K562 (cell line): ENCODE measurements around the gene DNAJB6.

Experiments used
- CAMTA2 ChIP-seq: fragments of 250-450 bp; sonication (Bioruptor Pico); conservative IDR thresholded peaks from 2 replicates; pipeline ENCODE4 v1.5.1; 2022
- KLF6 ChIP-seq: fragments of 250-450 bp; sonication (Bioruptor Pico); IDR thresholded peaks from 2 replicates; pipeline ENCODE4 v1.4.0; 2020; ENCODE audit warnings: mild to moderate bottlenecking, moderate library complexity, borderline replicate concordance
- MEIS2 ChIP-seq: fragments of 450-650 bp; IDR thresholded peaks from 2 replicates; pipeline ENCODE4 v1.6.1; 2014; ENCODE audit warnings: mild to moderate bottlenecking; ENCODE audit not compliant: partially characterized antibody
- SIN3A ChIP-seq, 2 experiments: fragments of 150-350 bp in 1 of 2; IDR thresholded peaks; 2 replicates each; pipeline ENCODE4 v1.6.1; 2011 to 2016; ENCODE audit warnings: borderline replicate concordance in 2 of 2, low read depth in 2 of 2, low read length in 2 of 2, mild to moderate bottlenecking in 2 of 2, moderate library complexity in 2 of 2; ENCODE audit not compliant: control insufficient read depth in 1 of 2
- SMAD4 ChIP-seq: fragments of 250-450 bp; sonication (Bioruptor Pico); conservative IDR thresholded peaks from 2 replicates; pipeline ENCODE4 v1.8.0; 2021; ENCODE audit warnings: inconsistent platforms, mild to moderate bottlenecking, moderate library complexity
- ZNF197 ChIP-seq: fragments of 200-800 bp; sonication (Bioruptor generic); IDR thresholded peaks from 2 replicates; pipeline ENCODE4 v1.6.1; 2016; ENCODE audit warnings: low read depth, missing genetic modification characterization, missing compliant biosample characterization
- ZZZ3 ChIP-seq: fragments of 450-650 bp; IDR thresholded peaks from 2 replicates; pipeline ENCODE4 v1.6.1; 2016; ENCODE audit warnings: antibody characterized with exemption, mild to moderate bottlenecking, moderate library complexity
- TF ChIP-seq, protein P1 (sequence below), 3 experiments: IDR thresholded peaks in 2 of 3; conservative IDR thresholded peaks in 1 of 3; 2 replicates each; pipeline ENCODE4 v1.5.1; 2011 to 2012; ENCODE audit warnings: low read length in 3 of 3, mild to moderate bottlenecking in 3 of 3, control low read depth in 2 of 3, improper control_type of control experiment in 1 of 3, inconsistent platforms in 1 of 3, low read depth in 1 of 3, mixed read lengths in 1 of 3, moderate library complexity in 1 of 3; ENCODE audit not compliant: insufficient read depth in 2 of 3

DNA sequence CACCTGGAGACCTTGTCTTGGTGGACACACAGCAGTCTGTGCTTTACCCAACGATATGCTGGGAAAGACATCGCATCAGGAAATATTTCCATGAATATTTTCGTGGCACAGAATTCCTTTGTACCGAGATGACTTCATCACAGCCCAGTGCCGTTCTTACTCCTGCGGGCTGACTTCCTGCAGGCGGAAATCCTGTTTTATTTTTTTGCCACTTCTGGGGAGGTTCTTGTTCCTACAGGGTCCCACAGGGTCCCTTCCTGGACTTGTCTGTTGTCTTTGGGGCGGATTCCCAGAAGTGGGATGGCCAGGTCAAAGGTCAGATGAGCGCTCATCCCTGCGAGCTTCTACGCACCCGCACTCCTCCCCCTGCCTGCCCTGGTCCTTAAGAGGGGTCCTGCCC, 86.5 kb downstream of the DNAJB6 start:
- no peak for TF ChIP-seq CAMTA2 (CRISPR knock-in tag)
- no peak for TF ChIP-seq SIN3A (IDR thresholded peaks at IDR 0.05; ENCODE audit: borderline replicate concordance in 2 of 2, control insufficient read depth in 1 of 2, low read depth in 2 of 2, low read length in 2 of 2)
- TF ChIP-seq, protein P1, sequence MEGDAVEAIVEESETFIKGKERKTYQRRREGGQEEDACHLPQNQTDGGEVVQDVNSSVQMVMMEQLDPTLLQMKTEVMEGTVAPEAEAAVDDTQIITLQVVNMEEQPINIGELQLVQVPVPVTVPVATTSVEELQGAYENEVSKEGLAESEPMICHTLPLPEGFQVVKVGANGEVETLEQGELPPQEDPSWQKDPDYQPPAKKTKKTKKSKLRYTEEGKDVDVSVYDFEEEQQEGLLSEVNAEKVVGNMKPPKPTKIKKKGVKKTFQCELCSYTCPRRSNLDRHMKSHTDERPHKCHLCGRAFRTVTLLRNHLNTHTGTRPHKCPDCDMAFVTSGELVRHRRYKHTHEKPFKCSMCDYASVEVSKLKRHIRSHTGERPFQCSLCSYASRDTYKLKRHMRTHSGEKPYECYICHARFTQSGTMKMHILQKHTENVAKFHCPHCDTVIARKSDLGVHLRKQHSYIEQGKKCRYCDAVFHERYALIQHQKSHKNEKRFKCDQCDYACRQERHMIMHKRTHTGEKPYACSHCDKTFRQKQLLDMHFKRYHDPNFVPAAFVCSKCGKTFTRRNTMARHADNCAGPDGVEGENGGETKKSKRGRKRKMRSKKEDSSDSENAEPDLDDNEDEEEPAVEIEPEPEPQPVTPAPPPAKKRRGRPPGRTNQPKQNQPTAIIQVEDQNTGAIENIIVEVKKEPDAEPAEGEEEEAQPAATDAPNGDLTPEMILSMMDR (IDR thresholded peaks at IDR 0.05 in 2 of 3, conservative IDR thresholded peaks at IDR 0.05 in 1 of 3; ENCODE audit: insufficient read depth in 2 of 3, low read depth in 1 of 3, low read length in 3 of 3): no peak
- no peak for TF ChIP-seq KLF6
- no peak for TF ChIP-seq ZNF197
- TF ChIP-seq MEIS2: no peak
- TF ChIP-seq SMAD4: no peak
- no peak for TF ChIP-seq ZZZ3
